GM12878 (cell line): ENCODE results near the gene PGF. TPM values are rescaled to one million over a fixed set of nuclear protein-coding genes. Genes with fewer than 3 reads are reported as not detected.

Experiments
- ATAC-seq: fragments of 200-7000 bp; cut with Tn5 transposase; 3 replicates; pipeline ENCODE4 v1.9.1; 2020; ENCODE audit warnings: mild to moderate bottlenecking, moderate library complexity
- BruUV-seq: library from RNA; stranded (reverse); fragments of 400-500 nt; replicated peaks from 2 replicates; lab custom pipeline; 2021; lab: Mats Ljungman, UMichigan
- CTCF ChIA-PET: fragments of 300-600 bp; sonication (Branson Sonifier 250); formaldehyde crosslinking; extraction: SDS; loops from one replicate; lab custom pipeline; 2021; ENCODE audit warnings: inconsistent platforms; lab: Yijun Ruan, JAX
- POLR2A ChIA-PET: fragments of 350-600 bp; formaldehyde crosslinking; extraction: SDS; loops from one replicate; lab custom pipeline; 2021; ENCODE audit warnings: inconsistent platforms; lab: Charles Lee
- RAD21 ChIA-PET: fragments of 300-600 bp; sonication (Branson Sonifier 250); formaldehyde crosslinking; loops from one replicate; lab custom pipeline; 2023; ENCODE audit warnings: antibody characterized with exemption; ENCODE audit not compliant: unreplicated experiment; lab: Charles Lee
- SMC1A ChIA-PET: fragments of 300-600 bp; sonication (Branson Sonifier 250); formaldehyde crosslinking; loops from one replicate; lab custom pipeline; 2023; ENCODE audit not compliant: unreplicated experiment, uncharacterized antibody; lab: Charles Lee
- DNase-seq: peaks from one replicate; pipeline ENCODE4 v3.0.0-alpha.2; 2011; ENCODE audit warnings: low read depth, low spot score
- FAIRE-seq: peaks from 3 replicates; lab custom pipeline; 2011; peaks lifted over from hg19 to GRCh38; lab: Jason Lieb, UNC
- H2AFZ ChIP-seq: 2 replicates; pipeline ENCODE4 v1.6.0; 2011; ENCODE audit warnings: low read depth, low read length, control low read depth; ENCODE audit not compliant: control insufficient read depth
- H3K27ac ChIP-seq: 2 replicates; pipeline ENCODE4 v1.5.1; 2011; ENCODE audit warnings: control low read depth; ENCODE audit not compliant: control insufficient read depth, insufficient read depth
- H3K27me3 ChIP-seq, 2 experiments: replicated peaks in 1 of 2; 2 replicates each; pipeline versions ENCODE4 v1.6.0 to v1.6.1; 2011; ENCODE audit warnings: low read length in 1 of 2; ENCODE audit not compliant: control insufficient read depth in 2 of 2, insufficient read depth in 2 of 2
- H3K36me3 ChIP-seq, 2 experiments: 2 replicates each; pipeline ENCODE4 v1.5.1; 2011; ENCODE audit warnings: low read length in 1 of 2; ENCODE audit not compliant: control insufficient read depth in 2 of 2, insufficient read depth in 2 of 2
- H3K4me1 ChIP-seq: 2 replicates; pipeline ENCODE4 v1.6.1; 2011; ENCODE audit warnings: mild to moderate bottlenecking, low read length, moderate library complexity, mixed read lengths; ENCODE audit not compliant: control insufficient read depth, insufficient read depth
- H3K4me2 ChIP-seq: 2 replicates; pipeline ENCODE4 v1.6.0; 2011; ENCODE audit warnings: control low read depth; ENCODE audit not compliant: control insufficient read depth, insufficient read depth
- H3K4me3 ChIP-seq: fragments of 200-600 bp; sonication (generic); 2 replicates; pipeline ENCODE4 v1.5.1; 2016
- H3K79me2 ChIP-seq: 2 replicates; pipeline ENCODE4 v1.6.0; 2011; ENCODE audit warnings: low read length; ENCODE audit not compliant: control insufficient read depth, insufficient read depth
- H3K9ac ChIP-seq: 2 replicates; pipeline ENCODE4 v1.8.0; 2011; ENCODE audit warnings: low read length, control low read depth, mixed read lengths; ENCODE audit not compliant: control insufficient read depth, insufficient read depth
- H3K9me3 ChIP-seq: replicated peaks from 3 replicates; pipeline ENCODE4 v1.5.1; 2011; ENCODE audit warnings: mild to moderate bottlenecking, low read length; ENCODE audit not compliant: control insufficient read depth, insufficient read depth
- H4K20me1 ChIP-seq: 2 replicates; pipeline ENCODE4 v1.6.0; 2011; ENCODE audit not compliant: control insufficient read depth, insufficient read depth
- BCL11A ChIP-seq: IDR thresholded peaks from 2 replicates; pipeline ENCODE4 v1.6.1; 2011; ENCODE audit warnings: low read depth, low read length
- CEBPB ChIP-seq, 2 experiments: fragments of 150-350 bp in 1 of 2; IDR thresholded peaks; 2 replicates each; pipeline ENCODE4 v1.6.1; 2012 to 2014; ENCODE audit warnings: low read depth in 2 of 2, low read length in 2 of 2, borderline replicate concordance in 1 of 2, inconsistent platforms in 1 of 2
- KLF5 ChIP-seq: fragments of 450-650 bp; IDR thresholded peaks from 2 replicates; pipeline ENCODE4 v1.6.1; 2014; ENCODE audit warnings: mild to moderate bottlenecking; ENCODE audit not compliant: partially characterized antibody
- MEF2A ChIP-seq: IDR thresholded peaks from 2 replicates; pipeline ENCODE4 v1.6.1; 2011; ENCODE audit warnings: low read depth, mild to moderate bottlenecking, low read length, moderate library complexity; ENCODE audit not compliant: insufficient read depth
- NFYB ChIP-seq: IDR thresholded peaks from 2 replicates; pipeline ENCODE4 v1.6.1; 2011; ENCODE audit warnings: low read depth, mild to moderate bottlenecking, low read length, improper control_type of control experiment, moderate library complexity; ENCODE audit not compliant: insufficient read depth
- NKRF ChIP-seq: fragments of 450-650 bp; conservative IDR thresholded peaks from 2 replicates; pipeline ENCODE4 v1.6.1; 2017; ENCODE audit warnings: mild to moderate bottlenecking, moderate library complexity
- NR2C1 ChIP-seq: fragments of 450-650 bp; IDR thresholded peaks from 2 replicates; pipeline ENCODE4 v1.6.1; 2017; ENCODE audit warnings: antibody characterized with exemption, mild to moderate bottlenecking, moderate library complexity
- RUNX3 ChIP-seq: IDR thresholded peaks from 2 replicates; pipeline ENCODE4 v1.6.1; 2012; ENCODE audit warnings: low read length, inconsistent platforms
- SIN3A ChIP-seq: IDR thresholded peaks from 2 replicates; pipeline ENCODE4 v1.6.1; 2012; ENCODE audit warnings: low read depth, low read length, improper control_type of control experiment
- YBX1 ChIP-seq: fragments of 450-650 bp; IDR thresholded peaks from 2 replicates; pipeline ENCODE4 v1.6.1; 2016; ENCODE audit warnings: antibody characterized with exemption
- ZNF24 ChIP-seq: fragments of 450-650 bp; IDR thresholded peaks from 2 replicates; pipeline ENCODE4 v1.6.1; 2017; ENCODE audit warnings: antibody characterized with exemption, mild to moderate bottlenecking
- ZNF274 ChIP-seq: IDR thresholded peaks from one replicate; pipeline ENCODE4 v1.8.0; 2011; ENCODE audit not compliant: insufficient read length, insufficient read depth
- WGBS: methylation state at CpG from one replicate; pipeline ENCODE4 v1.1.6; 2016; ENCODE audit warnings: low lambda C conversion rate; ENCODE audit not compliant: insufficient replicate concordance, insufficient coverage; ENCODE audit errors: missing lambda C conversion rate; 5-methylcytosine and 5-hydroxymethylcytosine counted together
- in situ Hi-C: fragments of 300-500 bp; cut with MboI; formaldehyde crosslinking; loops from 9 replicates; pipeline ENCODE4 v1.14.3; 2018; ENCODE audit warnings: mixed read lengths
- intact Hi-C: fragments of 100-400 bp; cut with micrococcal nuclease; formaldehyde crosslinking; loops from one replicate; pipeline ENCODE4 v1.14.2; 2022; ENCODE audit not compliant: unreplicated experiment
- polyA plus RNA-seq, 11 experiments: library from polyadenylated mRNA; depleted of rRNA in 4 of 11; unstranded in 6 of 11; stranded (reverse) in 5 of 11; fragments of >200 nt; fragmentation: Nextera tagmentation in 4 of 11; fragmentation: Illumina TruSeq in 1 of 11; extraction: Ambion mirVana in 4 of 11; extraction: Trizol in 1 of 11; gene quantifications; 1 replicate in 1 of 11; 2 replicates in 10 of 11; pipeline versions ENCODE4 v1.2.1 to v1.2.3, GENCODE V29; 2011 to 2016; ENCODE audit warnings: inconsistent platforms in 2 of 11, missing spikeins in 2 of 11, low read depth in 1 of 11
- total RNA-seq, 4 experiments: library from RNA; depleted of rRNA in 3 of 4; stranded (reverse); fragments of >200 nt in 3 of 4; fragmentation: Illumina TruSeq in 1 of 4; extraction: Trizol in 1 of 4; gene quantifications; 2 replicates each; pipeline versions ENCODE4 v1.2.1 to v1.2.3, GENCODE V29; 2013 to 2021
- TF ChIP-seq, protein P1 (sequence below): fragments of 450-650 bp; formaldehyde crosslinking; IDR thresholded peaks from 2 replicates; pipeline ENCODE4 v1.4.0; 2020; ENCODE audit warnings: mild to moderate bottlenecking, moderate library complexity
- TF ChIP-seq, protein P2 (sequence below): fragments of 450-650 bp; IDR thresholded peaks from 2 replicates; pipeline ENCODE4 v1.6.1; 2017; ENCODE audit warnings: low read depth, mild to moderate bottlenecking, moderate library complexity

Gene PGF
- total and polyA plus RNA-seq, 10 of the 15 experiments (the other 5 are each of a cell fraction or from before 2014, with no cell fraction given) = 0.11 to 5.5 (median 0.63) TPM

GRCh38 chr14:74938531-74939495 lies 16.6 kb downstream of the PGF start:
- peak; percentile 2; the same call in 1 of the 3 replicates for ATAC-seq
- Histone ChIP-seq H3K9ac (no peak overlapping the region), H3K4me1 (peaks cover 46% of the 10 kb centered on the region), H3K4me3 (no peak overlapping the region), H3K79me2 (no peaks in the 10 kb centered on the region), H3K27ac (no peak overlapping the region), H3K36me3 (no peaks in the 10 kb centered on the region), H3K9me3 (no peaks in the 10 kb centered on the region; the same call in 2 of the 3 replicates), H3K27me3 (no peaks in the 10 kb centered on the region), H4K20me1 (no peaks in the 10 kb centered on the region), H2AFZ (no peak overlapping the region), H3K4me2 (peak overlapping the region; percentile 28)
- ChIA-PET RAD21 (interaction anchor here (0.8 to 1.9 kb wide), 2 partner anchors 9 to 23 kb away, joined by 3 to 5 read pairs; no protein-coding TSS in a partner anchor), POLR2A (interaction anchor here (0.5 to 1.1 kb wide), 2 partner anchors 15 to 537 kb away, joined by 3 read pairs; no protein-coding TSS in a partner anchor), CTCF (interaction anchor here (1.0 to 2.2 kb wide), 7 partner anchors 9 to 150 kb away, joined by 3 to 11 read pairs (median 5); no protein-coding TSS in a partner anchor), SMC1A (interaction anchor here (0.6 to 2.2 kb wide), 6 partner anchors 9 to 125 kb away, joined by 3 to 6 read pairs (median 5); partner anchors contain the start of gene ACYP1)
- no peak for DNase-seq
- in situ Hi-C loops = no loop called here
- FAIRE-seq = no peak
- WGBS = 62% methylated on average over 10 of the region's 10 CpGs
- BruUV-seq = no TSS peak
- intact Hi-C loops = no loop called here
- no peak for TF ChIP-seq MEF2A
- peak; percentile 60 for TF ChIP-seq RUNX3
- no peak for TF ChIP-seq NKRF
- TF ChIP-seq CEBPB (IDR thresholded peaks at IDR 0.05; ENCODE audit: borderline replicate concordance in 1 of 2, low read depth in 2 of 2, low read length in 2 of 2) = no peak
- TF ChIP-seq, protein P1, sequence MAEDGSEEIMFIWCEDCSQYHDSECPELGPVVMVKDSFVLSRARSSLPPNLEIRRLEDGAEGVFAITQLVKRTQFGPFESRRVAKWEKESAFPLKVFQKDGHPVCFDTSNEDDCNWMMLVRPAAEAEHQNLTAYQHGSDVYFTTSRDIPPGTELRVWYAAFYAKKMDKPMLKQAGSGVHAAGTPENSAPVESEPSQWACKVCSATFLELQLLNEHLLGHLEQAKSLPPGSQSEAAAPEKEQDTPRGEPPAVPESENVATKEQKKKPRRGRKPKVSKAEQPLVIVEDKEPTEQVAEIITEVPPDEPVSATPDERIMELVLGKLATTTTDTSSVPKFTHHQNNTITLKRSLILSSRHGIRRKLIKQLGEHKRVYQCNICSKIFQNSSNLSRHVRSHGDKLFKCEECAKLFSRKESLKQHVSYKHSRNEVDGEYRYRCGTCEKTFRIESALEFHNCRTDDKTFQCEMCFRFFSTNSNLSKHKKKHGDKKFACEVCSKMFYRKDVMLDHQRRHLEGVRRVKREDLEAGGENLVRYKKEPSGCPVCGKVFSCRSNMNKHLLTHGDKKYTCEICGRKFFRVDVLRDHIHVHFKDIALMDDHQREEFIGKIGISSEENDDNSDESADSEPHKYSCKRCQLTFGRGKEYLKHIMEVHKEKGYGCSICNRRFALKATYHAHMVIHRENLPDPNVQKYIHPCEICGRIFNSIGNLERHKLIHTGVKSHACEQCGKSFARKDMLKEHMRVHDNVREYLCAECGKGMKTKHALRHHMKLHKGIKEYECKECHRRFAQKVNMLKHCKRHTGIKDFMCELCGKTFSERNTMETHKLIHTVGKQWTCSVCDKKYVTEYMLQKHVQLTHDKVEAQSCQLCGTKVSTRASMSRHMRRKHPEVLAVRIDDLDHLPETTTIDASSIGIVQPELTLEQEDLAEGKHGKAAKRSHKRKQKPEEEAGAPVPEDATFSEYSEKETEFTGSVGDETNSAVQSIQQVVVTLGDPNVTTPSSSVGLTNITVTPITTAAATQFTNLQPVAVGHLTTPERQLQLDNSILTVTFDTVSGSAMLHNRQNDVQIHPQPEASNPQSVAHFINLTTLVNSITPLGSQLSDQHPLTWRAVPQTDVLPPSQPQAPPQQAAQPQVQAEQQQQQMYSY = no peak
- no peak for TF ChIP-seq SIN3A
- TF ChIP-seq KLF5 = no peak
- TF ChIP-seq BCL11A = no peak
- no peak for TF ChIP-seq ZNF24
- TF ChIP-seq NFYB = no peak
- no peak for TF ChIP-seq NR2C1
- no peak for TF ChIP-seq ZNF274
- TF ChIP-seq, protein P2, sequence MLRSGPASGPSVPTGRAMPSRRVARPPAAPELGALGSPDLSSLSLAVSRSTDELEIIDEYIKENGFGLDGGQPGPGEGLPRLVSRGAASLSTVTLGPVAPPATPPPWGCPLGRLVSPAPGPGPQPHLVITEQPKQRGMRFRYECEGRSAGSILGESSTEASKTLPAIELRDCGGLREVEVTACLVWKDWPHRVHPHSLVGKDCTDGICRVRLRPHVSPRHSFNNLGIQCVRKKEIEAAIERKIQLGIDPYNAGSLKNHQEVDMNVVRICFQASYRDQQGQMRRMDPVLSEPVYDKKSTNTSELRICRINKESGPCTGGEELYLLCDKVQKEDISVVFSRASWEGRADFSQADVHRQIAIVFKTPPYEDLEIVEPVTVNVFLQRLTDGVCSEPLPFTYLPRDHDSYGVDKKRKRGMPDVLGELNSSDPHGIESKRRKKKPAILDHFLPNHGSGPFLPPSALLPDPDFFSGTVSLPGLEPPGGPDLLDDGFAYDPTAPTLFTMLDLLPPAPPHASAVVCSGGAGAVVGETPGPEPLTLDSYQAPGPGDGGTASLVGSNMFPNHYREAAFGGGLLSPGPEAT = peak; percentile 36
- TF ChIP-seq YBX1 = no peak
